ENCODE data around the gene HRH1.
"Not testable (repeated sequence)": the region's sequence is repeated elsewhere in the genome, so short reads cannot be mapped to it uniquely, and the experiment has no call there.

Gene HRH1, protein sequence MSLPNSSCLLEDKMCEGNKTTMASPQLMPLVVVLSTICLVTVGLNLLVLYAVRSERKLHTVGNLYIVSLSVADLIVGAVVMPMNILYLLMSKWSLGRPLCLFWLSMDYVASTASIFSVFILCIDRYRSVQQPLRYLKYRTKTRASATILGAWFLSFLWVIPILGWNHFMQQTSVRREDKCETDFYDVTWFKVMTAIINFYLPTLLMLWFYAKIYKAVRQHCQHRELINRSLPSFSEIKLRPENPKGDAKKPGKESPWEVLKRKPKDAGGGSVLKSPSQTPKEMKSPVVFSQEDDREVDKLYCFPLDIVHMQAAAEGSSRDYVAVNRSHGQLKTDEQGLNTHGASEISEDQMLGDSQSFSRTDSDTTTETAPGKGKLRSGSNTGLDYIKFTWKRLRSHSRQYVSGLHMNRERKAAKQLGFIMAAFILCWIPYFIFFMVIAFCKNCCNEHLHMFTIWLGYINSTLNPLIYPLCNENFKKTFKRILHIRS

GRCh38 chr3:11154036-11154952, at the start of gene HRH1:
Gene HRH1 (plus strand): TSS chr3:11154493. CDS start chr3:11259038, 104,545 bp downstream.
- Histone ChIP-seq H3K27ac (ENCODE audit: poor library complexity, severe bottlenecking) (peak within 1 kb of the TSS; percentile 19), H3K4me1 (ENCODE audit: insufficient read depth, poor library complexity, severe bottlenecking) (peaks cover 11% of the 10 kb centered on the region), H3K36me3 (ENCODE audit: low read depth) (no peaks in the 10 kb centered on the region), H3K27me3 (ENCODE audit: insufficient read depth, poor library complexity, severe bottlenecking) (no peaks in the 10 kb centered on the region), H3K4me3 (ENCODE audit: severe bottlenecking) (peak within 1 kb of the TSS; percentile 77), H3K9me3 (ENCODE audit: severe bottlenecking) (no peaks in the 10 kb centered on the region)
- ATAC-seq (ENCODE audit: low read depth) (peak; percentile 50), DNase-seq (ENCODE audit: low spot score) (no peak)
- no peak for TF ChIP-seq CTCF (IDR thresholded peaks at IDR 0.05; ENCODE audit: poor library complexity, severe bottlenecking)

- ATAC-seq (ENCODE audit: low read depth); H3K4me3 ChIP-seq (ENCODE audit: severe bottlenecking); DNase-seq (ENCODE audit: low spot score): not testable (repeated sequence)
Measured at GRCh38 chr3:11113316-11113715, 41.0 kb upstream of the HRH1 start.

DNA sequence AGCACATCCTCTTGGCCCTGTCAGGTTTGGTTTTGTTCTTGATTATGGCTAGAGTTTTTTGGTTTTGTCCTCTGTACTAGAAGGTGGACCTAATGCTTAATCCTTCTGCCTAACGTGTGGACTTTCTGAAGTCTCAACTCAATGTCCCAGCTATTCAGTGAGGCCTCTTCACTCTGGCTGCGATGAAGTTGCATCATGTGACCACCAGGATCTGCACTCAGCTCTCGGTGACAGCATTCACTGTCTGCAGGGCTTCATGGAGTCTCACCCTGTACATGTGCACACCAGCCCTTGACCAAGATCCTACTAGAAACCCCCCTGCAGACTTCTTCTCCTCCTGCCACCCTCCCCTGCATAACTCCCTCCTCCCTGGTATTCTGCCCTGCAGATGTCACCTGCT, 38.7 kb upstream of the HRH1 start:
- Histone ChIP-seq H3K9me3 (ENCODE audit: severe bottlenecking) (no peaks in the 10 kb centered on the region), H3K27ac (ENCODE audit: poor library complexity, severe bottlenecking) (no peak overlapping the region), H3K4me1 (ENCODE audit: insufficient read depth, poor library complexity, severe bottlenecking) (no peaks in the 10 kb centered on the region), H3K4me3 (ENCODE audit: severe bottlenecking) (no peak overlapping the region), H3K27me3 (ENCODE audit: insufficient read depth, poor library complexity, severe bottlenecking) (no peaks in the 10 kb centered on the region), H3K36me3 (ENCODE audit: low read depth) (no peaks in the 10 kb centered on the region)
- DNase-seq (ENCODE audit: low spot score) (no peak), ATAC-seq (ENCODE audit: low read depth) (no peak)
- TF ChIP-seq CTCF (IDR thresholded peaks at IDR 0.05; ENCODE audit: poor library complexity, severe bottlenecking): no peak

More at GRCh38 chr3:11113316-11113715, 41.0 kb upstream of the HRH1 start:
- H3K9me3 ChIP-seq (ENCODE audit: severe bottlenecking); H3K27me3 ChIP-seq (ENCODE audit: insufficient read depth, poor library complexity, severe bottlenecking); H3K27ac ChIP-seq (ENCODE audit: poor library complexity, severe bottlenecking); H3K4me1 ChIP-seq (ENCODE audit: insufficient read depth, poor library complexity, severe bottlenecking); H3K36me3 ChIP-seq (ENCODE audit: low read depth): not testable (repeated sequence)

GRCh38 chr3:11116336-11117059, 37.8 kb upstream of the HRH1 start:
- Histone ChIP-seq H3K36me3 (ENCODE audit: low read depth) (no peaks in the 10 kb centered on the region), H3K9me3 (ENCODE audit: severe bottlenecking) (no peaks in the 10 kb centered on the region), H3K27ac (ENCODE audit: poor library complexity, severe bottlenecking) (no peak overlapping the region), H3K4me1 (ENCODE audit: insufficient read depth, poor library complexity, severe bottlenecking) (no peaks in the 10 kb centered on the region), H3K27me3 (ENCODE audit: insufficient read depth, poor library complexity, severe bottlenecking) (no peaks in the 10 kb centered on the region), H3K4me3 (ENCODE audit: severe bottlenecking) (no peak overlapping the region)
- no peak for ATAC-seq (ENCODE audit: low read depth)
- TF ChIP-seq CTCF (IDR thresholded peaks at IDR 0.05; ENCODE audit: poor library complexity, severe bottlenecking): no peak
- no peak for DNase-seq (ENCODE audit: low spot score)

- no peak overlapping the region for H3K27ac ChIP-seq (ENCODE audit: poor library complexity, severe bottlenecking)
- no peaks in the 10 kb centered on the region for H3K27me3 ChIP-seq (ENCODE audit: insufficient read depth, poor library complexity, severe bottlenecking)
- H3K9me3 ChIP-seq (ENCODE audit: severe bottlenecking): no peaks in the 10 kb centered on the region
- DNase-seq (ENCODE audit: low spot score) (no peak), ATAC-seq (ENCODE audit: low read depth) (no peak)
- TF ChIP-seq CTCF (IDR thresholded peaks at IDR 0.05; ENCODE audit: poor library complexity, severe bottlenecking): no peak
- H3K4me3 ChIP-seq (ENCODE audit: severe bottlenecking): no peak overlapping the region
- no peaks in the 10 kb centered on the region for H3K4me1 ChIP-seq (ENCODE audit: insufficient read depth, poor library complexity, severe bottlenecking)
- H3K36me3 ChIP-seq (ENCODE audit: low read depth): no peaks in the 10 kb centered on the region
Measured at GRCh38 chr3:11117591-11117990, 36.7 kb upstream of the HRH1 start.

All from RWPE2 (cell line).